WTC11 (cell line): ENCODE data around the gene STX8.

Experiments
- CTCF ChIP-seq: fragments of 200-600 bp; IDR thresholded peaks from 2 replicates; pipeline ENCODE4 v1.8.0; 2022; ENCODE audit warnings: antibody characterized with exemption
- E2F1 ChIP-seq: sonication (generic); formaldehyde crosslinking; IDR thresholded peaks from 2 replicates; pipeline ENCODE4 v1.8.0; 2022; ENCODE audit warnings: mild to moderate bottlenecking, missing genetic modification reagents
- ETV6 ChIP-seq: sonication (generic); formaldehyde crosslinking; IDR thresholded peaks from 2 replicates; pipeline ENCODE4 v1.8.1; 2022; ENCODE audit warnings: mild to moderate bottlenecking, missing genetic modification reagents
- JUN ChIP-seq: sonication (generic); formaldehyde crosslinking; IDR thresholded peaks from 2 replicates; pipeline ENCODE4 v1.8.0; 2023; ENCODE audit warnings: mild to moderate bottlenecking, missing genetic modification reagents
- NFYB ChIP-seq: sonication (generic); formaldehyde crosslinking; conservative IDR thresholded peaks from 2 replicates; pipeline ENCODE4 v1.8.0; 2022; ENCODE audit warnings: low read depth, missing genetic modification reagents
- SP1 ChIP-seq: sonication (generic); formaldehyde crosslinking; conservative IDR thresholded peaks from 2 replicates; pipeline ENCODE4 v1.8.1; 2022; ENCODE audit warnings: missing genetic modification reagents
- TF ChIP-seq, protein P1 (sequence below): sonication (generic); formaldehyde crosslinking; IDR thresholded peaks from 2 replicates; pipeline ENCODE4 v1.8.0; 2022; ENCODE audit warnings: mild to moderate bottlenecking, missing genetic modification reagents

DNA sequence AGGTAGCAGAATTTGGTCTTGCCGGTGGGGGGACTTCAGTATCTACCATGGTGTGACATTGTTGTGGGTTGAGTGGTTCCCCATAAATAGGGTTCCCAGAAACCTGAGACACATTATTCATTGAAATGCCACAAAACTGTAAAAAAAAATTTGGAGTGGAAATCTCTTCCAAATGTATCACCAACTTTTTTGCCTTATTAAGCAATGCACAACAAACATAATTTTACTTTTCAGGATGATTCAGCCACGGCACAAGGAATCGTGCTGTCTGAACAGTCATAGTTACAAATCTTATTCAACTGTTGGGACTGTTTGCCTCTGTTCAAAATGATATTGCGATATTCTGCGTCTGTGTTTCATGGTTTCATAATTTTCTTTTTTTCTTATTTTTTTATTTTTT, 373.1 kb downstream of the STX8 start:
- no peak for TF ChIP-seq E2F1
- TF ChIP-seq SP1 (CRISPR knock-in tag), result no peak
- TF ChIP-seq NFYB, result no peak
- no peak for TF ChIP-seq CTCF
- TF ChIP-seq JUN, result no peak
- TF ChIP-seq, protein P1, sequence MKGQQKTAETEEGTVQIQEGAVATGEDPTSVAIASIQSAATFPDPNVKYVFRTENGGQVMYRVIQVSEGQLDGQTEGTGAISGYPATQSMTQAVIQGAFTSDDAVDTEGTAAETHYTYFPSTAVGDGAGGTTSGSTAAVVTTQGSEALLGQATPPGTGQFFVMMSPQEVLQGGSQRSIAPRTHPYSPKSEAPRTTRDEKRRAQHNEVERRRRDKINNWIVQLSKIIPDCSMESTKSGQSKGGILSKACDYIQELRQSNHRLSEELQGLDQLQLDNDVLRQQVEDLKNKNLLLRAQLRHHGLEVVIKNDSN, result no peak
- no peak for TF ChIP-seq ETV6 (CRISPR knock-in tag)
